ENCODE results near the gene LRRC47.
A peak's percentile ranks its signal among the peaks of the same experiment; 100 is the strongest.

LRRC47 gene

DNA sequence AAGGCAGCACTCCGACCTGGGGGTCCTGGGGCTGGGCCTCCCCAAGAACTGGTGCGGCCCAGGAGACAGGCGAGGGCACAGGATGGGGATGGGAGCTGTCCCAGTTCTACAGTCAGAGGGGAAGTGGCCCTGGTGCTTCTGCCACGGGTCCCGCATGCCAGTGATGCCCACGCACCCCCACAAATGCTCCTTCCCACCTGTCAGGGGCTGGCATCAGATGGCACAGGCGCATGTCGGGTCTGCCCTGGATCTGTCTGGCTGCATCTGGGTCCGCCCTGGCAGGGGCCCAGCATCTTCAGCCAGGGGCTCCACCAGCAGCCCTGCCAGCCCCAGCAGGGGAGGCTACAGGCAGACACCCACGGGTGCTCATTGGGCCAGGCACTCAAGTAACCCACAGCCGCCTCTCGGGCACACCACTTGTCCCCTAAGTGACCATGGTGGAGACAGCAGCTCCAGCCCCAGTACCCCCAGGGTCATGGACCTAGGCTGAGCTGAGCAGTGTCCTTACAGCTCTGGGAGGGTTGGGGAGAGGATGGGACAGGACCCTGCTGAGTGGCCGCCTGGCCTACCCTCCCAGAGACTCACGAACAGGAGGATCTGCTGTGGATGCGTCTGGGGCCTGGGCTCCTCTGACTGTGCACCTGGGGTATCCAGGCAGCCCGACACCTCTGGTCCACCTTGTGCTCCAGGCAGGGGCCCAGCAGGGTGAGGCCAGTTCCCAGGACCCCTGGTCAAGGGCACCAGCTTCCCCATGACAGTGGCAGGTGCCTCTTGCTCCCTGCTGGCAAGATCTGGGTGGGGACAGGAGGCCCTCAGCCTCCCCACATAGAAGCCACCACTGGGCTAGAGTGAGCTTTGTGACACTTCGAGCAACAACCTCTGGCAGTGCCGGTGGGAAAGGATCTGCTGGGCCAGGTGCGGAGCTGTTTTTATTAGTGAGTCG lies 18.4 kb downstream of the LRRC47 start:
- no peak for TF ChIP-seq CTCF (IDR thresholded peaks at IDR 0.05; ENCODE audit: insufficient read depth, missing control alignments)
- no peak for FAIRE-seq

DNA sequence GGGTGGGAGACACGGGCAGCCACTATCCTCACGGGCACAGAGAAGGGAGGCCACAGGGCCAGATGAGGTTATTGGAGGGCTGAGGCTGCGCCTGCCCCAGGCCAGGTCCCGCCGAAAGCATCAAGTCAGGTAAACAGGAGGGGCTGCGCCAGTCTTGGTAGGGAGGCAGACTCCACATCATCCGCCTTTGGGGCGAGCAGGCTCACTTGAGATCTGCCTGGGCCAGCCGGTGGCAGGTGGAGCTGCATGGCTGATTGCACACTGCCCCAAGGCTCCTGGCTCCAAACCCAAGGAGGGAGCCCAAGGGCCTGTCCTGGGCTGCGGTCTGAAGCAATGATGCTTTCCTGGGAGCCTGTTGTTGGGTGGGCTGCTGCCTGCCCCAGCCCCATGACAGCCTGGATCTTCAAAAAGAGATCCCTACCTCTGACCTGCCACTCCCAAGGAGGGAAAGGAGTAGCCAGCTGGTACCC lies 19.2 kb downstream of the LRRC47 start:
- FAIRE-seq (no peak), DNase-seq (ENCODE audit: insufficient read length, low spot score) (no peak)
- no peak for TF ChIP-seq CTCF (IDR thresholded peaks at IDR 0.05; ENCODE audit: insufficient read depth, missing control alignments)

More for the DNA sequence above, 18.4 kb downstream of the LRRC47 start:
- DNase-seq (ENCODE audit: insufficient read length, low spot score): no peak

- DNase-seq (ENCODE audit: insufficient read length, low spot score): no peak
- FAIRE-seq: no peak
- TF ChIP-seq CTCF (IDR thresholded peaks at IDR 0.05; ENCODE audit: insufficient read depth, missing control alignments): no peak
Measured at GRCh38 chr1:3776231-3776961, 19.9 kb downstream of the LRRC47 start.

DNA sequence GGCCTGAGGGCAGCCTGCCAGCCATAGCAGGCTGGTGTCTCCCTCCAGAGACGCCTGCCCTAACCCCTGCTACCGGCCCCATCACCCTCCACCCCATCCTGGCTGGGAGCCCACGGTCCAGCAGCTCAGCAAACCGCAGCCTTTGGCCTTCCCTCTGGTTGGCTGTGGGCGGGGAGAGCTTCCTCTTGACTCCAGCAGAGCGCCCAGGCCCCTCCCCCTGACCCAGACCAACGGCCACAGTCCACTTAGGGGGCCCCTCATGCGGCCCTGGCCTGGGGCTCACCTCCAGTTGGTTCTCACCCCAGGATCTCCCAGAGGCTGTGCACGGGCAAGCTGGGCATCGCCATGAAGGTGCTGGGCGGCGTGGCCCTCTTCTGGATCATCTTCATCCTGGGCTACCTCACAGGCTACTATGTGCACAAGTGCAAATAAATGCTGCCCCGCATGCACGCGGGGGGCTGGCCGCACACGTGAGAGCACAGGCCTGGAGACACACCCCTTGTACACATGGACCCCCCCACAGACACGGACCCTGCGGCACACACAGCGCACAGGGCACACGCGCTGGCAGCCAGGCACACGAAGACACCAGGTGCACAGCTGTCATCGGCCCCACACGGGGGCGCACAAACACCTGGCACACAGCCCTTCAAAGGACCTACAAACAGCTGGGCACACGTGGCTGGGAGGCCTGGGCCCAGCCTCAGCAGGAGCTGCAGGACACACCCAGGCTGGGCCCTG lies 20.6 kb downstream of the LRRC47 start:
- FAIRE-seq: no peak
- no peak for DNase-seq (ENCODE audit: insufficient read length, low spot score)
- TF ChIP-seq CTCF (IDR thresholded peaks at IDR 0.05; ENCODE audit: insufficient read depth, missing control alignments): peak; percentile 29

- DNase-seq (ENCODE audit: insufficient read length, low spot score): no peak
- FAIRE-seq: no peak
- no peak for TF ChIP-seq CTCF (IDR thresholded peaks at IDR 0.05; ENCODE audit: insufficient read depth, missing control alignments)
Measured at GRCh38 chr1:3774946-3775489, 21.3 kb downstream of the LRRC47 start.

DNA sequence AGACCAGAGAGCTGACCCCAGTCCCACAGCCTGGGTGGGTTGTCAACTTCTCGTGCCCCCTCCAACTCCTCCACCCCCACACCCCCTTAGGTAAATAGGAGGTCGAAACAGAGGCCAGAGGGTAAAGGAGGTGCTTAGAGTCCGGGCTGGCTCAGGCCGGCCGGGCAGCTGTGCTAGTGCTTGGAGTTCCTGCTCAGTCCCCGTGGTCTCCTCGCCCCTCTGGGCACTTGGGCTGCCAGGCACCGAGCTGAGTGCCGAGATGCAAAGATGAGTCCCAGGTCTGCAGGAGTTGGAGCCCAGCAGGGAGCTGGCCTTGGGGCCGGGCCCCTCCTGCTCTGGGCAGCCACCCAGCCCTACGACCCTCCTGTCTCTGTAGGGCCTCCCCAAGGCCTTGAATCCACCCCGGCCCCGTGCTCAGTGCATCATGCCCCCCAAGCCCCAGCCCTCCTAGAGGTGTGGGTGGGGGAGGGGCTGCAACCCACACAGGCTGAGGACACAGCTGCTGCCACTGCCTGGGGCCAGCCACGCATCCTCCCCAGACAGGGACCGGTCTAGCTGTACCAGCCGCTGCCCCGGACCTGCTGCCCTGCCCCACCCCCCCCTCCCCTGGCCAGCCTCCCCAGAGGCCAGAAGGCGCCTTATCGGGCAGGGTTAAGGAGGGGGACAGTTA lies 21.9 kb downstream of the LRRC47 start:
- FAIRE-seq (no peak), DNase-seq (ENCODE audit: insufficient read length, low spot score) (no peak)
- TF ChIP-seq CTCF (IDR thresholded peaks at IDR 0.05; ENCODE audit: insufficient read depth, missing control alignments): no peak

Measured in D721Med (cell line).